ENCODE results near the gene ARMC8.
"Not testable (repeated sequence)": the region's sequence is repeated elsewhere in the genome, so short reads cannot be mapped to it uniquely, and the experiment has no call there.

The ARMC8 gene

GRCh38 chr3:138187296-138188012 is at the start of gene ARMC8:
Gene ARMC8 (plus strand): TSS chr3:138187301. CDS start chr3:138187555, 254 bp downstream.
- no peak for DNase-seq (ENCODE audit: low read depth)
- H3K4me3 ChIP-seq (ENCODE audit: low read depth, low read length), result peak within 1 kb of the TSS; percentile 93
- TF ChIP-seq MAX (IDR thresholded peaks at IDR 0.05; ENCODE audit: low read depth, low read length) (peak; percentile 32; the same call in 1 of the 2 replicates), POLR2A (IDR thresholded peaks at IDR 0.05; ENCODE audit: extremely low read depth, insufficient read length) (peak; percentile 48), MYC (IDR thresholded peaks at IDR 0.05; ENCODE audit: low read depth, low read length) (peak; percentile 26)
- TF ChIP-seq, protein P1, sequence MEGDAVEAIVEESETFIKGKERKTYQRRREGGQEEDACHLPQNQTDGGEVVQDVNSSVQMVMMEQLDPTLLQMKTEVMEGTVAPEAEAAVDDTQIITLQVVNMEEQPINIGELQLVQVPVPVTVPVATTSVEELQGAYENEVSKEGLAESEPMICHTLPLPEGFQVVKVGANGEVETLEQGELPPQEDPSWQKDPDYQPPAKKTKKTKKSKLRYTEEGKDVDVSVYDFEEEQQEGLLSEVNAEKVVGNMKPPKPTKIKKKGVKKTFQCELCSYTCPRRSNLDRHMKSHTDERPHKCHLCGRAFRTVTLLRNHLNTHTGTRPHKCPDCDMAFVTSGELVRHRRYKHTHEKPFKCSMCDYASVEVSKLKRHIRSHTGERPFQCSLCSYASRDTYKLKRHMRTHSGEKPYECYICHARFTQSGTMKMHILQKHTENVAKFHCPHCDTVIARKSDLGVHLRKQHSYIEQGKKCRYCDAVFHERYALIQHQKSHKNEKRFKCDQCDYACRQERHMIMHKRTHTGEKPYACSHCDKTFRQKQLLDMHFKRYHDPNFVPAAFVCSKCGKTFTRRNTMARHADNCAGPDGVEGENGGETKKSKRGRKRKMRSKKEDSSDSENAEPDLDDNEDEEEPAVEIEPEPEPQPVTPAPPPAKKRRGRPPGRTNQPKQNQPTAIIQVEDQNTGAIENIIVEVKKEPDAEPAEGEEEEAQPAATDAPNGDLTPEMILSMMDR (IDR thresholded peaks at IDR 0.05; ENCODE audit: low read depth, low read length), result no peak

GRCh38 chr3:138137861-138138260 is 49.2 kb upstream of the ARMC8 start:
- H3K4me3 ChIP-seq (ENCODE audit: low read depth, low read length), result peak overlapping the region; percentile 23
- TF ChIP-seq POLR2A (IDR thresholded peaks at IDR 0.05; ENCODE audit: extremely low read depth, insufficient read length) (no peak), MAX (IDR thresholded peaks at IDR 0.05; ENCODE audit: low read depth, low read length) (0 out of 2 replicates have a peak, but pooled peaks have one; percentile 2)
- DNase-seq (ENCODE audit: low read depth), result peak; percentile 86

- TF ChIP-seq MAX (IDR thresholded peaks at IDR 0.05; ENCODE audit: low read depth, low read length), result no peak
- TF ChIP-seq, protein P1 (IDR thresholded peaks at IDR 0.05; ENCODE audit: low read depth, low read length), result no peak
- no peak for TF ChIP-seq POLR2A (IDR thresholded peaks at IDR 0.05; ENCODE audit: extremely low read depth, insufficient read length)
- no peak for TF ChIP-seq MYC (IDR thresholded peaks at IDR 0.05; ENCODE audit: low read depth, low read length)
- no peak overlapping the region for H3K4me3 ChIP-seq (ENCODE audit: low read depth, low read length)
- DNase-seq (ENCODE audit: low read depth), result no peak
Measured at GRCh38 chr3:138139691-138140090, 47.4 kb upstream of the ARMC8 start.

DNA sequence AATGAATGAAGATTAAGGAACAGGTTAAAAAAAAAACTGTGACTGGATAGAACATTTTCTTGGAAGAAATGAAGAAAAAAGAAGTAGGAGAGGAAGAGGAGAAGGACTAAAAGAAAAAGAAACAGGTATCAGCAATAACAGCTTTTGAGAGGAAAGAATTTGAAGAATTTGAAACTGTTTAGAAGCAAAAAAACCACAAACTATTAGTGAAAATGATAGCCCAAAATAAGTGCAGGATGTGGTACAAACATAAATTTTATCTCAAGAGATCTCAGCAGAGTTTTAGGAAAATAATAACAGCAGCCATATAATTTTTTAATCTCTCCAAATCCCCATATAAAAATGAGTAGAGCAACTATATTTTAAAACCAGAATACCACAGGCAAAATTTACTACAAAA is 46.2 kb upstream of the ARMC8 start:
- no peak overlapping the region for H3K4me3 ChIP-seq (ENCODE audit: low read depth, low read length)
- TF ChIP-seq MYC (IDR thresholded peaks at IDR 0.05; ENCODE audit: low read depth, low read length) (no peak), POLR2A (IDR thresholded peaks at IDR 0.05; ENCODE audit: extremely low read depth, insufficient read length) (no peak), MAX (IDR thresholded peaks at IDR 0.05; ENCODE audit: low read depth, low read length) (no peak)
- TF ChIP-seq, protein P1 (IDR thresholded peaks at IDR 0.05; ENCODE audit: low read depth, low read length), result no peak

DNA sequence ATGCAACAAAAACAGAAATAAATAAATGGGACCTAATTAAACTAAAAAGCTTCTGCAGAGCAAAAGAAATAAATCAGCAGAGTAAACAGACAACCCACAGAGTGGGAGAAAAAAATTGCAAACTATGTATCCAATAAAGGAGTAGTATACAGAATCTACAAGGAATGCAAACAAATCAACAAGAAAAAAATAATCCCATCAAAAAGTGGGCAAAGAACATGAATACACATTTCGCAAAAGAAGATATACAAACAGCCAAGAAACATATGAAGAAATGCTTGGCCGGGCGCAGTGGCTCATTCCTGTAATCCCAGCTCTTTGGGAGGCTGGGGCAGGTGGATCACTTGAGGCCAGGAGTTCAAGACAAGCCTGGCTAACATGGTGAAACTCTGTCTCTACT is 44.9 kb upstream of the ARMC8 start:
- H3K4me3 ChIP-seq (ENCODE audit: low read depth, low read length); DNase-seq (ENCODE audit: low read depth): not testable (repeated sequence)

More for the DNA sequence above, 46.2 kb upstream of the ARMC8 start:
- DNase-seq (ENCODE audit: low read depth), result no peak

DNA sequence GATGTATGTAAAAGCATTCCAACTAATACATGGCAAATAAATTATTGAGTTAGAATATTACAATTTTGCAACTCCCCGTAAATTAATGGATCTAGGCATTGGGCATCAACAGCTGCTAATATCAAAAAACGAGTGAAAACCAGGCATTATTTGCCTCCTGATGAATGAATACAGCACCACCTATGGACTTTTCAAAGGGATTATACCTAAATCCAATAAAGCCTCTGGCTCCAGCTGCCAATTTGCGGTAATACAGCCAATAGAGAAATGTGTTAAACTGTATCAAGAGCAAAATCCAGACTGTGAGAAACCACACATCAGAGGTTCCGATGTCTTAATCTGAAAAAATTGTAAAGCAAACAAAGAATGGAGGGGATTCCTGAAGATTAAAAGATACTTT is 38.6 kb upstream of the ARMC8 start:
- no peak for TF ChIP-seq MYC (IDR thresholded peaks at IDR 0.05; ENCODE audit: low read depth, low read length)
- TF ChIP-seq, protein P1 (IDR thresholded peaks at IDR 0.05; ENCODE audit: low read depth, low read length), result no peak
- no peak for TF ChIP-seq POLR2A (IDR thresholded peaks at IDR 0.05; ENCODE audit: extremely low read depth, insufficient read length)
- no peak for TF ChIP-seq MAX (IDR thresholded peaks at IDR 0.05; ENCODE audit: low read depth, low read length)
- H3K4me3 ChIP-seq (ENCODE audit: low read depth, low read length), result no peak overlapping the region
- DNase-seq (ENCODE audit: low read depth), result peak; percentile 29
